CD8-positive, alpha-beta memory T cell (primary cell): ENCODE data around the gene SLC25A30. TPM values are rescaled to one million over a fixed set of nuclear protein-coding genes. Genes with fewer than 3 reads are reported as not detected.
"Not testable (repeated sequence)": the region's sequence is repeated elsewhere in the genome, so short reads cannot be mapped to it uniquely, and the experiment has no call there.

Source experiments
- CTCF ChIA-PET: fragments of 350-600 bp; sonication (Branson Sonifier 250); formaldehyde crosslinking; loops from one replicate; lab custom pipeline; 2021; ENCODE audit warnings: antibody characterized with exemption; lab: Charles Lee
- POLR2A ChIA-PET: fragments of 350-600 bp; sonication (Branson Sonifier 250); formaldehyde crosslinking; loops from one replicate; lab custom pipeline; 2021; ENCODE audit warnings: antibody characterized with exemption; lab: Charles Lee
- DNase-seq, 5 donors: peaks; one replicate each; pipeline versions ENCODE4 v3.0.0 to v3.0.0-alpha.2; 2020 to 2022; ENCODE audit warnings: mixed read lengths in 1 of 5
- H3K27ac ChIP-seq: one replicate; pipeline ENCODE4 v1.7.0; 2013; ENCODE audit warnings: low read depth, mild to moderate bottlenecking, low read length, moderate library complexity
- H3K27me3 ChIP-seq: 2 replicates; pipeline ENCODE4 v1.7.0; 2013; ENCODE audit warnings: low read length, mild to moderate bottlenecking; ENCODE audit not compliant: insufficient read depth, poor library complexity, severe bottlenecking
- H3K36me3 ChIP-seq: 2 replicates; pipeline ENCODE4 v1.7.0; 2013; ENCODE audit warnings: mild to moderate bottlenecking, low read length, moderate library complexity; ENCODE audit not compliant: insufficient read depth
- H3K4me1 ChIP-seq: 2 replicates; pipeline ENCODE4 v1.7.0; 2013; ENCODE audit warnings: mild to moderate bottlenecking, low read length, moderate library complexity; ENCODE audit not compliant: insufficient read depth
- H3K4me3 ChIP-seq: 2 replicates; pipeline ENCODE4 v1.7.0; 2013; ENCODE audit warnings: mild to moderate bottlenecking, low read length
- H3K9me3 ChIP-seq: 2 replicates; pipeline ENCODE4 v1.7.0; 2013; ENCODE audit warnings: mild to moderate bottlenecking, low read length
- H3K27ac Mint-ChIP-seq, 8 donors: one replicate each; pipeline ENCODE4 v1.8.0; 2020 to 2021; ENCODE audit warnings: mixed read lengths in 8 of 8, mild to moderate bottlenecking in 6 of 8, inconsistent platforms in 3 of 8, moderate library complexity in 3 of 8
- H3K27me3 Mint-ChIP-seq, 2 donors: one replicate each; pipeline ENCODE4 v1.8.0; 2020 to 2021; ENCODE audit warnings: mixed read lengths in 2 of 2, mild to moderate bottlenecking in 1 of 2, moderate library complexity in 1 of 2
- H3K36me3 Mint-ChIP-seq, 3 donors: one replicate each; pipeline ENCODE4 v1.8.0; 2020 to 2021; ENCODE audit warnings: mixed read lengths in 3 of 3, inconsistent platforms in 1 of 3, mild to moderate bottlenecking in 1 of 3
- H3K4me1 Mint-ChIP-seq, 3 donors: one replicate each; pipeline ENCODE4 v1.8.0; 2020 to 2021; ENCODE audit warnings: mixed read lengths in 3 of 3, inconsistent platforms in 1 of 3, mild to moderate bottlenecking in 1 of 3
- H3K4me3 Mint-ChIP-seq, 7 donors: one replicate each; pipeline ENCODE4 v1.8.0; 2020 to 2021; ENCODE audit warnings: mixed read lengths in 7 of 7, mild to moderate bottlenecking in 6 of 7, moderate library complexity in 4 of 7, inconsistent platforms in 2 of 7
- H3K9me3 Mint-ChIP-seq, 5 donors: one replicate each; pipeline ENCODE4 v1.8.0; 2020 to 2022; ENCODE audit warnings: mixed read lengths in 5 of 5, mild to moderate bottlenecking in 3 of 5, moderate library complexity in 2 of 5, inconsistent platforms in 1 of 5
- polyA plus RNA-seq: library from polyadenylated mRNA; unstranded; fragments of 300-500 nt; fragmentation: Illumina TruSeq; gene quantifications from one replicate; pipeline ENCODE4 v1.2.3, GENCODE V29; 2021
- total RNA-seq, 2 experiments: library from RNA; stranded (reverse); gene quantifications; one replicate each; pipeline ENCODE4 v1.2.3, GENCODE V29; 2021

SLC25A30 gene
- total and polyA plus RNA-seq, 3 experiments from 2014 or later = 1.7 to 29.8 (median 27.2) TPM

GRCh38 chr13:45380708-45381107 lies 37.5 kb downstream of the SLC25A30 start:
- H3K36me3 Mint-ChIP-seq = peaks cover 0 to 19% (median 4%) of the 10 kb centered on the region in 3 donors
- H3K9me3 Mint-ChIP-seq, H3K36me3 ChIP-seq, H3K27me3 ChIP-seq, H3K27ac ChIP-seq, H3K27me3 Mint-ChIP-seq, H3K27ac Mint-ChIP-seq, H3K4me3 Mint-ChIP-seq, H3K4me1 Mint-ChIP-seq, CTCF ChIA-PET, POLR2A ChIA-PET, H3K9me3 ChIP-seq, H3K4me1 ChIP-seq, H3K4me3 ChIP-seq: not testable (repeated sequence)
- peak in 1 of 5 donors; percentile 8 for DNase-seq

DNA sequence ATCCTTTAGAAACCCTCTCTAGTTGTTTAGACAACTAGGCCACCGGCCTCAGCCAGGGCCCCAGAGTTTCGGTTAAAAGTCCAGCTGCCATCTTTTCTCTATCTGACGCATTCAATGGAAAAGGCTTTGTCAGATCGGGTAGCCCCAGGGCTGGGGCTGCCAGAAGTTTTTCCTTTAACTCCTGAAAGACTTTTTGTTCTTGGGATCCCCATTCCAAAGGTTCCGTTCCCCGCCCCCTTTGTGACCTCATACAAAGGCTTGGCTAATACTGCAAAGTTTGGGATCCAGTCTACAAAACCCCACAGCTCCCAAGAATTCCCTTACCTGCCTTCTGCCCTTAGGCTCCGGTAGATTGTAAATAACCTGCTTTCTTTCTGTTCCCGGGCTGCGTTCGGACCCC lies 38.7 kb downstream of the SLC25A30 start:
- POLR2A ChIA-PET, H3K4me1 ChIP-seq, H3K27me3 Mint-ChIP-seq, H3K27me3 ChIP-seq, H3K9me3 Mint-ChIP-seq, H3K36me3 ChIP-seq, H3K4me3 Mint-ChIP-seq, H3K27ac Mint-ChIP-seq, H3K27ac ChIP-seq, H3K4me3 ChIP-seq, CTCF ChIA-PET, H3K4me1 Mint-ChIP-seq, H3K9me3 ChIP-seq: not testable (repeated sequence)
- peaks cover 0 to 11% (median 2%) of the 10 kb centered on the region in 3 donors for H3K36me3 Mint-ChIP-seq
- peak in 1 of 5 donors; percentile 27 for DNase-seq

- POLR2A ChIA-PET, H3K4me3 Mint-ChIP-seq, H3K4me3 ChIP-seq, H3K4me1 ChIP-seq, H3K4me1 Mint-ChIP-seq, DNase-seq, H3K27ac ChIP-seq, H3K9me3 Mint-ChIP-seq, H3K27me3 Mint-ChIP-seq, H3K9me3 ChIP-seq, H3K36me3 ChIP-seq, CTCF ChIA-PET, H3K36me3 Mint-ChIP-seq, H3K27me3 ChIP-seq, H3K27ac Mint-ChIP-seq: not testable (repeated sequence)
These were observed 39.4 kb downstream of the SLC25A30 start for GRCh38 chr13:45378786-45379185.

- not testable (repeated sequence) for H3K4me3 Mint-ChIP-seq
These were observed 40.9 kb downstream of the SLC25A30 start for GRCh38 chr13:45377314-45377713.

DNA sequence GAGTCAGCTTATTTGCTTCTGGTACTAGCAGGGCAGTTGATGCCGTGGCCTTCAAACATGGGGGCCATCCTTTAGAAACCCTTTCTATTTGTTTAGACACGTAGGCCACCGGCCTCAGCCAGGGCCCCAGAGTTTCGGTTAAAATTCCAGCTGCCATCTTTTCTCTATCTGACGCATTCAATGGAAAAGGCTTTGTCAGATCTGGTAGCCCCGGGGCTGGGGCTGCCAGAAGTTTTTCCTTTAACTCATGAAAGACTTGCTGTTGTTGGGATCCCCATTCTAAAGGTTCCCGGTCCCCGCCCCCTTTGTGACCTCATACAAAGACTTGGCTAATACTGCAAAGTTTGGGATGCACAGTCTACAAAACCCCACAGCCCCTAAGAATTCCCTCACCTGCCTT lies 41.5 kb downstream of the SLC25A30 start:
- H3K4me3 Mint-ChIP-seq, H3K9me3 Mint-ChIP-seq, H3K4me3 ChIP-seq, H3K27me3 ChIP-seq, H3K4me1 ChIP-seq, POLR2A ChIA-PET, H3K36me3 Mint-ChIP-seq, H3K27me3 Mint-ChIP-seq, H3K4me1 Mint-ChIP-seq, H3K9me3 ChIP-seq, CTCF ChIA-PET, H3K27ac ChIP-seq, H3K36me3 ChIP-seq: not testable (repeated sequence)
- peak overlapping the region in 1 of 8 donors; percentile 29 for H3K27ac Mint-ChIP-seq
- peak in 1 of 5 donors; percentile 30 for DNase-seq

More at GRCh38 chr13:45377314-45377713, 40.9 kb downstream of the SLC25A30 start:
- peak in 1 of 5 donors; percentile 33 for DNase-seq
- H3K27me3 Mint-ChIP-seq, H3K9me3 Mint-ChIP-seq, H3K9me3 ChIP-seq, H3K27ac Mint-ChIP-seq, POLR2A ChIA-PET, H3K36me3 ChIP-seq, H3K4me1 ChIP-seq, H3K27ac ChIP-seq, H3K4me3 ChIP-seq, H3K27me3 ChIP-seq, H3K4me1 Mint-ChIP-seq, H3K36me3 Mint-ChIP-seq, CTCF ChIA-PET: not testable (repeated sequence)

GRCh38 chr13:45374917-45375316 lies 43.3 kb downstream of the SLC25A30 start:
- no peaks in the 10 kb centered on the region for H3K27me3 ChIP-seq
- H3K4me3 ChIP-seq = no peak overlapping the region
- no peaks in the 10 kb centered on the region for H3K9me3 Mint-ChIP-seq
- H3K27ac ChIP-seq = no peak overlapping the region
- H3K36me3 Mint-ChIP-seq = peaks cover 0 to 6% (median 3%) of the 10 kb centered on the region in 3 donors
- H3K9me3 ChIP-seq = no peaks in the 10 kb centered on the region
- H3K27me3 Mint-ChIP-seq = no peaks in the 10 kb centered on the region
- no peak for DNase-seq
- H3K4me1 Mint-ChIP-seq = peaks cover 5 to 15% (median 10%) of the 10 kb centered on the region in 3 donors
- H3K4me1 ChIP-seq = peaks cover 6% of the 10 kb centered on the region
- ChIA-PET CTCF (interaction anchor here (1.0 kb wide), 1 partner anchor 328 kb away, joined by 3 read pairs; no protein-coding TSS in a partner anchor), POLR2A (no interaction called here)
- H3K36me3 ChIP-seq = no peaks in the 10 kb centered on the region
- no peak overlapping the region for H3K27ac Mint-ChIP-seq
- no peak overlapping the region for H3K4me3 Mint-ChIP-seq

- POLR2A ChIA-PET = interaction anchor here (0.5 kb wide), 1 partner anchor 45 kb away, joined by 3 read pairs; no protein-coding TSS in a partner anchor
- no peaks in the 10 kb centered on the region for H3K27me3 Mint-ChIP-seq
- H3K4me1 Mint-ChIP-seq = peaks cover 15 to 31% (median 27%) of the 10 kb centered on the region in 3 donors
- H3K9me3 ChIP-seq = no peaks in the 10 kb centered on the region
- H3K27ac Mint-ChIP-seq = peak overlapping the region in 2 of 8 donors; percentile 56 to 91
- no peaks in the 10 kb centered on the region for H3K36me3 ChIP-seq
- peaks cover 0 to 8% (median 5%) of the 10 kb centered on the region in 3 donors for H3K36me3 Mint-ChIP-seq
- CTCF ChIA-PET = interaction anchor here (1.4 kb wide), 1 partner anchor 19 kb away, joined by 3 read pairs; no protein-coding TSS in a partner anchor
- DNase-seq = no peak
- H3K4me3 Mint-ChIP-seq = peak overlapping the region in 1 of 7 donors; percentile 23
- H3K27ac ChIP-seq = no peak overlapping the region
- H3K4me1 ChIP-seq = peaks cover 14% of the 10 kb centered on the region
- no peak overlapping the region for H3K4me3 ChIP-seq
- H3K9me3 Mint-ChIP-seq = no peaks in the 10 kb centered on the region
- no peaks in the 10 kb centered on the region for H3K27me3 ChIP-seq
These were observed 45.0 kb downstream of the SLC25A30 start for GRCh38 chr13:45373162-45373547.

GRCh38 chr13:45372189-45373161 lies 45.7 kb downstream of the SLC25A30 start:
- Histone ChIP-seq H3K36me3 (no peaks in the 10 kb centered on the region), H3K9me3 (no peaks in the 10 kb centered on the region), H3K27me3 (no peaks in the 10 kb centered on the region), H3K27ac (no peak overlapping the region), H3K4me1 (peaks cover 21% of the 10 kb centered on the region), H3K4me3 (no peak overlapping the region)
- H3K4me3 Mint-ChIP-seq = no peak overlapping the region
- peaks cover 0 to 8% (median 5%) of the 10 kb centered on the region in 3 donors for H3K36me3 Mint-ChIP-seq
- H3K27me3 Mint-ChIP-seq = no peaks in the 10 kb centered on the region
- ChIA-PET CTCF (interaction anchor here (0.7 to 3.3 kb wide), 12 partner anchors 10 to 356 kb away, joined by 3 to 30 read pairs (median 6); partner anchors contain the start of genes COG3 and TPT1), POLR2A (interaction anchor here (0.5 to 1.0 kb wide), 2 partner anchors 32 to 46 kb away, joined by 3 read pairs; partner anchors contain the start of gene TPT1)
- H3K4me1 Mint-ChIP-seq = peaks cover 21 to 38% (median 34%) of the 10 kb centered on the region in 3 donors
- H3K9me3 Mint-ChIP-seq = no peaks in the 10 kb centered on the region
- peak overlapping the region in 3 of 8 donors; percentile 23 to 91 (median 25) for H3K27ac Mint-ChIP-seq
- peak in 1 of 5 donors; percentile 4 for DNase-seq
